IPS DF 6.9 (cell line): Measurements from ENCODE around the gene UQCRC1.

Source experiments
- DNase-seq: peaks from one replicate; pipeline ENCODE4 v3.0.0-alpha.2; 2013; ENCODE audit warnings: low read depth, low spot score
- H3K27ac ChIP-seq: one replicate; pipeline ENCODE4 v1.5.1; 2013; ENCODE audit warnings: low read length, control low read depth
- H3K27me3 ChIP-seq: 2 replicates; pipeline ENCODE4 v1.6.1; 2013; ENCODE audit warnings: mild to moderate bottlenecking, low read length; ENCODE audit not compliant: control insufficient read depth, insufficient read depth
- H3K36me3 ChIP-seq: 2 replicates; pipeline ENCODE4 v1.6.1; 2013; ENCODE audit warnings: low read length; ENCODE audit not compliant: control insufficient read depth, insufficient read depth
- H3K4me1 ChIP-seq: 2 replicates; pipeline ENCODE4 v1.6.1; 2013; ENCODE audit warnings: low read length; ENCODE audit not compliant: control insufficient read depth, insufficient read depth
- H3K4me3 ChIP-seq: 2 replicates; pipeline ENCODE4 v1.5.1; 2013; ENCODE audit warnings: mild to moderate bottlenecking, low read length
- H3K9me3 ChIP-seq: 2 replicates; pipeline ENCODE4 v1.6.1; 2013; ENCODE audit warnings: low read length, inconsistent platforms; ENCODE audit not compliant: control insufficient read depth, insufficient read depth
- WGBS: extraction: QIAGEN DNeasy Blood & Tissue Kit; methylation state at CpG from one replicate; pipeline ENCODE4 v1.1.7; 2013; ENCODE audit warnings: mixed read lengths, missing lambda C conversion rate; ENCODE audit not compliant: insufficient read length, insufficient coverage; 5-methylcytosine and 5-hydroxymethylcytosine counted together

The UQCRC1 gene

DNA sequence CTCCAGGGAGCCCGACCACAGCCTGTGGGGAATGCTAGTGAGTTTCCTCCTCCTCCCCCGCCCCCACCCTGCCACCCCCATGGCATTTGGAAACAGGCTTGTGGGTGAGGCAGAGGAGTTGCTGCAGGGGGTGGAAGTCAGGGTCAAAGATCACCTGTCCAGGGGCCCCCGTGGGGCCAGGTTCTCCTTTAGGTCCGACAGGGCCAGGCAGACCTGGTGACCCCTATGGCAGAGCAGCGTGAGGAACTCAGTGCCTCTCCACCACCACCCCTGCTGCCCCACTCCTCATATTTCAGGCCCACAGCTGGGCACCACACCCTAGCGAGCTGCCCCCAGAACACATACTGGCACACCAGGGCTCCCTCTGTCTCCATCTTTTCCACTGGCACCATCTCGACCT lies 36.9 kb downstream of the UQCRC1 start:
- no CpG with 5 or more reads among the region's 7 CpGs for WGBS
- DNase-seq: no peak

GRCh38 chr3:48571938-48572337 lies 37.5 kb downstream of the UQCRC1 start:
- no peak for DNase-seq
- H3K4me3 ChIP-seq: no peak overlapping the region
- H3K36me3 ChIP-seq: peaks cover 5% of the 10 kb centered on the region; the same call in 1 of the 2 replicates
- no peaks in the 10 kb centered on the region for H3K27me3 ChIP-seq
- no peaks in the 10 kb centered on the region for H3K9me3 ChIP-seq
- no peak overlapping the region for H3K27ac ChIP-seq
- H3K4me1 ChIP-seq: no peaks in the 10 kb centered on the region
- WGBS: no CpG with 5 or more reads among the region's 12 CpGs

More for the DNA sequence above, 36.9 kb downstream of the UQCRC1 start:
- Histone ChIP-seq H3K4me1 (no peaks in the 10 kb centered on the region), H3K27me3 (no peaks in the 10 kb centered on the region), H3K27ac (no peak overlapping the region), H3K4me3 (no peak overlapping the region), H3K36me3 (peaks cover 5% of the 10 kb centered on the region; the same call in 1 of the 2 replicates), H3K9me3 (no peaks in the 10 kb centered on the region)

DNA sequence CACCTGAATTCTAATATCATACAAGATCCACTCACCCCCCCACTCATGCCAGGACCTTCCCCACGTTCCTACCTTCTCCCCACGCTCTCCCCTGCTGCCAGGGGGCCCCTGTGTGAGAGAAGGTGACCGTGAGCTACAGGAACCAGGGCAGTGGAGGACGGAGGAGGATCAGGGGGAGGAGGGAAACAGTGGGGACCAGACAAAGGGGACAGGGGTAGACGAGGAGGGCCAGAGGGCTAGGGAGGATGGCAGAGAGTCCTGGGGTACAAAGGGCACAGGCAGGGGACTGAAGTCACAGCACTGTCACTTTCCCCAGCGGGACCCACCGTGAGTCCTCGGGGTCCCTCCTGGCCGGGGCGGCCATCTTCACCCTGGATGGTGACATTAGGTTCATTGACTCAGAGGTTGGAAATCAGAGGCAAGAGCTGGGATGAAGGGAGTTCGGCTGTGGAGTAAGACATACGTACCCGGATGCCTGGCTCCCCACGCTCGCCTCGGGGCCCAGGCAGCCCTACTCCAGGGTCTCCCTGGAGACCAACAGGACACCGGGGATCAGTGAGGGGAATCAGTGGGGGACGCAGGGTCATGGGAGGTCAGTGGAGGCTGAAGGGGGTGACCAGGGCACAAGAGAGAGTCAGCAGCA lies 39.5 kb downstream of the UQCRC1 start:
- Histone ChIP-seq H3K36me3 (0 out of 2 replicates have a peak, but pooled peaks cover 2% of the 10 kb centered on the region), H3K27me3 (no peaks in the 10 kb centered on the region), H3K4me3 (no peak overlapping the region), H3K4me1 (no peaks in the 10 kb centered on the region), H3K9me3 (no peaks in the 10 kb centered on the region), H3K27ac (no peak overlapping the region)
- DNase-seq: no peak
- WGBS: no CpG with 5 or more reads among the region's 18 CpGs

GRCh38 chr3:48569400-48569799 lies 40.0 kb downstream of the UQCRC1 start:
- Histone ChIP-seq H3K27me3 (no peaks in the 10 kb centered on the region), H3K4me1 (no peaks in the 10 kb centered on the region), H3K9me3 (no peaks in the 10 kb centered on the region), H3K36me3 (0 out of 2 replicates have a peak, but pooled peaks cover 2% of the 10 kb centered on the region), H3K4me3 (no peak overlapping the region), H3K27ac (no peak overlapping the region)
- WGBS: no CpG with 5 or more reads among the region's 10 CpGs
- no peak for DNase-seq

- WGBS: no CpG with 5 or more reads among the region's 7 CpGs
- no peak for DNase-seq
- H3K4me3 ChIP-seq: no peak overlapping the region
- H3K9me3 ChIP-seq: no peaks in the 10 kb centered on the region
- no peak overlapping the region for H3K27ac ChIP-seq
- no peaks in the 10 kb centered on the region for H3K27me3 ChIP-seq
- H3K4me1 ChIP-seq: peaks cover 2% of the 10 kb centered on the region; the same call in 1 of the 2 replicates
- 0 out of 2 replicates have a peak, but pooled peaks cover 2% of the 10 kb centered on the region for H3K36me3 ChIP-seq
These were observed 41.0 kb downstream of the UQCRC1 start for GRCh38 chr3:48568476-48568875.

GRCh38 chr3:48567500-48567899 lies 41.9 kb downstream of the UQCRC1 start:
- peaks cover 4% of the 10 kb centered on the region; the same call in 1 of the 2 replicates for H3K4me1 ChIP-seq
- no peak overlapping the region for H3K27ac ChIP-seq
- H3K27me3 ChIP-seq: no peaks in the 10 kb centered on the region
- DNase-seq: no peak
- WGBS: no CpG with 5 or more reads among the region's 11 CpGs
- no peak overlapping the region for H3K4me3 ChIP-seq
- 0 out of 2 replicates have a peak, but pooled peaks cover 2% of the 10 kb centered on the region for H3K36me3 ChIP-seq
- H3K9me3 ChIP-seq: no peaks in the 10 kb centered on the region

- Histone ChIP-seq H3K4me1 (peaks cover 4% of the 10 kb centered on the region; the same call in 1 of the 2 replicates), H3K36me3 (0 out of 2 replicates have a peak, but pooled peaks cover 2% of the 10 kb centered on the region), H3K9me3 (no peaks in the 10 kb centered on the region), H3K27me3 (no peaks in the 10 kb centered on the region), H3K4me3 (no peak overlapping the region), H3K27ac (no peak overlapping the region)
- no CpG with 5 or more reads among the region's 5 CpGs for WGBS
- DNase-seq: no peak
These were observed 42.4 kb downstream of the UQCRC1 start for GRCh38 chr3:48567090-48567489.

DNA sequence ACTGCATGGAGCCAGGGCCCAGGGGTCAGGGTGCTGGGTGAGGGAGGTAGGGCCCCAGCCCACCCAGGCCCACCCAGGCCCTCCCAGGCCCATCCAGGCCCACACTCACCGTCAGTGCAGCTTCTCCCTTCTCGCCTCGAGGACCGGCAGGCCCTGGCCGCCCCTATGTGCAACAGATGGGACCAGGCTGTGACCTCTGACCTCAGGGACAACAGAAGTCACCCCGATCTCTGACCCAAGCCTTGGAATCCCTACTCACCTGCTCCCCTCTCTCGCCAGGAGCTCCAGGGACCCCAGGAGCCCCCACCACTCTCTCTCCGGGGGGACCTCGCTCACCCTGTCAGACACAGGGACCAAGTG lies 43.1 kb downstream of the UQCRC1 start:
- H3K4me1 ChIP-seq: peaks cover 4% of the 10 kb centered on the region

DNA sequence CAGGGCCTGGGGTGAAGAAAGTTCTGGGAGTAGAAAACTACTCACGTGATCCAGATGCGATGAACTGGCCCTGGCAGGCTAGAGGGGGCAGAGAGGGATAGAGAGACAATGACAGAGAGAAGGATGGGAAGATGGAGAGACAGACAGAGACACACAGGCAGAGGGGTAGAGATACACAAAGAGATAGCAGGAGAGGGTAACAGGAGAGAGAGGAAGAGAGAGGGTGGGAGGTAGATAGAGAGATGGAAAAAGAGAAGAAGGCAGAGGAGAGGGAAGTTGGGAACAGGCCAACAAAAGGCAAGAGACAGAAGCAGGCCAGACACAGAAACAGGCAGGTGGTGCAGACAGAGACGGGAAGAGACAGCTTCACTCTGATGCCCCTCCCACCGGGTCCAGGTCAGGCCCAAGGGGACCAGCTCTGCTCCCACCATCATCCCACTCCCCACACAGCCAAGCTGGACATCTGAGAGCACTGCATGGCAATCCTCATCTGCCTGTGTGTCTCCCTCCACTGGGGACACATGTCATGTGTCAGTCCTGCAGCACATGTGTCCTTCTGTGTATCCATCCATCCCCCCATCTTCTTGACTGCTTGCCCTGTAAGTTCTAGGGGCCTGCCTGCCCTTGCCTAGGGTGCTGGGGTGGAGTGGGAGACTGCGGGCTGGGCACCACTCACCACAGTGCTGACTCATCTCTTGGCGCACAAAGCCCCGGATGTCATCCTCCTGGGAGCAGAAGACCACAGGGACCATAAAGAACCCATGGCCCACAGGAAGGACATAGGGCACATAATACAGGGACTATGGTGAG lies 43.6 kb downstream of the UQCRC1 start:
- WGBS: no CpG with 5 or more reads among the region's 7 CpGs

More for the DNA sequence above, 43.1 kb downstream of the UQCRC1 start:
- Histone ChIP-seq H3K36me3 (0 out of 2 replicates have a peak, but pooled peaks cover 1% of the 10 kb centered on the region), H3K9me3 (no peaks in the 10 kb centered on the region), H3K27ac (no peak overlapping the region), H3K4me3 (no peak overlapping the region), H3K27me3 (no peaks in the 10 kb centered on the region)
- no peak for DNase-seq
- WGBS: no CpG with 5 or more reads among the region's 9 CpGs

DNA sequence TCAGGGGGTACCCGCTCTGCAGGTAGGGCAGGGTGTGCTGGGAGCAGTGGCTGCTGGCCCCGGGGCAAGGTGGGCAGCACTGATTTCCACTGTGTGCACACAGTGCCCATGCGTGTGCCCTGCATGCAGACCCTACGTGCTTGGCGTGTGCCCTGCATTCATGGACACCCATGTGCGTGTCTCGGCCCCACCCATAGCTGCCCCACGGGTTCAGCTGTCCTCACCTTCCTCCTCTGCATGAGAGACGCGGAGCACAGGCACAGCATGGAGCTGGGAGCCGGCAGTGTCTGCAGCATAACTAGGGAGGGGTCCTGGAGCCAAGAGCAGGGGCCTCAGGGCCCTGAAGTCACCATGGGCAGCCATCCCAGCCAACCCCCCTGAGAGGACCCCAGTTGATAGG lies 44.3 kb downstream of the UQCRC1 start:
- no peaks in the 10 kb centered on the region for H3K9me3 ChIP-seq
- no peaks in the 10 kb centered on the region for H3K36me3 ChIP-seq
- H3K4me3 ChIP-seq: no peak overlapping the region
- no CpG with 5 or more reads among the region's 11 CpGs for WGBS
- H3K27me3 ChIP-seq: no peaks in the 10 kb centered on the region
- H3K27ac ChIP-seq: no peak overlapping the region
- no peak for DNase-seq
- H3K4me1 ChIP-seq: peaks cover 11% of the 10 kb centered on the region

More for the DNA sequence above, 43.6 kb downstream of the UQCRC1 start:
- H3K4me1 ChIP-seq: peaks cover 7% of the 10 kb centered on the region
- no peak overlapping the region for H3K27ac ChIP-seq
- H3K9me3 ChIP-seq: no peaks in the 10 kb centered on the region
- H3K27me3 ChIP-seq: no peaks in the 10 kb centered on the region
- H3K36me3 ChIP-seq: no peaks in the 10 kb centered on the region
- DNase-seq: no peak
- H3K4me3 ChIP-seq: no peak overlapping the region
